Heart left ventricle (tissue), 16 donors: ENCODE data around the gene ZNF77. TPM values are rescaled to one million over a fixed set of nuclear protein-coding genes. Genes with fewer than 3 reads are reported as not detected.
A peak's percentile ranks its signal among the peaks of the same experiment; 100 is the strongest.

ENCODE experiments used
- ATAC-seq, 4 donors: fragments of 200-7000 bp; cut with Tn5 transposase; one replicate each; pipeline ENCODE4 v1.9.1; 2020 to 2022; ENCODE audit warnings: moderate library complexity in 4 of 4, mild to moderate bottlenecking in 3 of 4, moderate number of reproducible peaks in 1 of 4
- DNase-seq, 5 donors: peaks; one replicate each; pipeline ENCODE4 v3.0.0-alpha.2; 2020
- H3K27ac ChIP-seq, 12 donors: fragments of 200-600 bp; sonication (generic) in 4 of 12; one replicate each; pipeline versions ENCODE4 v1.5.0 to v1.8.0; 2016 to 2022; ENCODE audit warnings: mild to moderate bottlenecking in 2 of 12
- H3K27me3 ChIP-seq, 9 donors: fragments of 200-600 bp; sonication (generic) in 2 of 9; one replicate each; pipeline versions ENCODE4 v1.5.1 to v1.8.0; 2016 to 2022; ENCODE audit warnings: mild to moderate bottlenecking in 3 of 9
- H3K36me3 ChIP-seq, 9 donors: fragments of 200-600 bp; sonication (generic) in 2 of 9; one replicate each; pipeline versions ENCODE4 v1.5.0 to v1.8.0; 2018 to 2022; ENCODE audit warnings: mild to moderate bottlenecking in 2 of 9
- H3K4me1 ChIP-seq, 12 donors: fragments of 200-600 bp; sonication (generic) in 4 of 12; one replicate each; pipeline versions ENCODE4 v1.5.0 to v1.8.0; 2016 to 2022; ENCODE audit warnings: mild to moderate bottlenecking in 3 of 12
- H3K4me3 ChIP-seq, 12 donors: fragments of 200-600 bp; sonication (generic) in 4 of 12; one replicate each; pipeline versions ENCODE4 v1.5.0 to v1.8.0; 2017 to 2022; ENCODE audit warnings: mild to moderate bottlenecking in 9 of 12, moderate library complexity in 4 of 12
- H3K9me3 ChIP-seq, 12 donors: fragments of 200-600 bp; sonication (generic) in 4 of 12; one replicate each; pipeline versions ENCODE4 v1.5.0 to v1.8.0; 2016 to 2022; ENCODE audit warnings: mild to moderate bottlenecking in 1 of 12
- POLR2A ChIP-seq, 2 donors: fragments of 450-650 bp; IDR thresholded peaks; one replicate each; pipeline ENCODE4 v1.6.1; 2017; ENCODE audit warnings: antibody characterized with exemption in 2 of 2, mild to moderate bottlenecking in 2 of 2, moderate library complexity in 2 of 2
- WGBS, 4 donors: extraction: QIAGEN DNeasy Blood & Tissue Kit in 2 of 4; methylation state at CpG; one replicate each; pipeline versions ENCODE4 v1.1.5 to v1.1.7; 2013 to 2018; 5-methylcytosine and 5-hydroxymethylcytosine counted together
- intact Hi-C, 10 donors: fragments of 100-400 bp; cut with DNase I; formaldehyde crosslinking; loops; one replicate each; pipeline versions ENCODE4 v1.11.1 to v1.14.2; 2022
- polyA plus RNA-seq, 2 donors: library from polyadenylated mRNA; stranded (reverse); fragments of 200-250 nt; gene quantifications; one replicate each; pipeline ENCODE4 v1.2.3, GENCODE V29; 2013
- total RNA-seq, 9 donors: library from RNA; depleted of rRNA in 2 of 9; stranded (reverse); fragments of >200 nt in 2 of 9; fragmentation: NEBNext Ultra II Directional in 3 of 9; extraction: Animal tissue kit (Norgen Biotek cat#: 25700) in 3 of 9; gene quantifications; one replicate each; pipeline versions ENCODE4 v1.1.0 to v1.2.4, GENCODE V29; 2016 to 2023
- TF ChIP-seq, protein P1 (sequence below), 12 donors: fragments of 200-600 bp; sonication (generic) in 4 of 12; IDR thresholded peaks; one replicate each; pipeline versions ENCODE4 v1.5.0 to v1.8.0; 2018 to 2022; ENCODE audit warnings: antibody characterized with exemption in 12 of 12, mild to moderate bottlenecking in 5 of 12
- donor health status: ischemic (EF 13 %, LVEDD 7.1; RV severe dilation, severe dysfunction).
- donor health status: healthy with polysubstance abuse.
- donor health status: DM: no; HTN: yes; CAD: no.
- donor health status: DM: no; HTN: no; CAD: no.
- donor health status: ischemic (EF 25% LVEDD 6.9; RV normal size, moderate dysfunction).
- donor health status: ischemic (EF 25% LVEDD 5.7; RV mildly dilated, moderate dysfunction).
- donor health status: healthy.
- donor health status: DM: yes; HTN: yes; CAD: no.
- donor health status: ischemic (EF 35%, LVEDD 5.7; RV mildly dilated, moderate dysfunction).
- donor health status: nonischemic (EF 11% LVEDD 7.7; RV severe dilation, severe dysfunction).
- donor health status: DM: yes; HTN: yes; CAD: no.
- donor health status: PGD.
- donor health status: ischemic (EF 29% LVEDD 5.4; RV normal size, mild dysfunction).
- donor health status: nonischemic (EF 23%, LVEDD 6.1; RV moderate dilation, normal function).

Gene ZNF77
- total and polyA plus RNA-seq, 11 donors = 1.7 to 3.2 (median 2.3) TPM

DNA sequence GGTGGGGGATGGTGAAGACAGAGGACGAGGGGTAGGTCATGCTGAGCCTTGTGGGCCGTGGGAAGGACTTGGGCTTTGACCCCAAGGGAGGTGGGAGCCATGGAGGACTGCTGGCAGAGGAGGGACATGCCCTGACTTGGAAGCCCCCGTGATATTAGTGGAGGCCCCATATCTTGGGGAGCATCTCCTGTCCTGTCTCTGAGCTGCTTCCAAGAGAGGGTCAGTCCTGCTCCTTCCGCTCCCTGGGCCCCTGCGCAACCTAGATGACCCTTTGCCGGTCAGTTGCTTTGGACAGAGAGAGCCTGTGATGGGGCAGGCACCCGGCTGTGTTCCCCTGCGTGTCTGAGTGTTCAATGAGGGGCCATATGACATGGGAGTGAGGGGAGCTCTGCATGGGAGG is 37.8 kb upstream of the ZNF77 start:
- intact Hi-C loops = loop anchor here in 4 of 10 donors (5.0 to 10.0 kb wide), 3 partner anchors 45 to 52 kb away; partner anchors contain the start of gene TLE2 (in 2 of the 4)
- H3K27ac ChIP-seq = peak overlapping the region in 11 of 12 donors; percentile 41 to 88 (median 76)
- 19 to 28% (median 25%) methylated on average over 8 of the region's 8 CpGs for WGBS, 4 donors
- peaks cover 0 to 11% (median 0%) of the 10 kb centered on the region in 9 donors for H3K27me3 ChIP-seq
- DNase-seq (no peak), ATAC-seq (peak in 1 of 4 donors; percentile 1)
- no peaks in the 10 kb centered on the region for H3K36me3 ChIP-seq
- peaks cover 3 to 33% (median 26%) of the 10 kb centered on the region in 12 donors for H3K4me1 ChIP-seq
- no peaks in the 10 kb centered on the region for H3K9me3 ChIP-seq
- no peak overlapping the region for H3K4me3 ChIP-seq
- TF ChIP-seq POLR2A (IDR thresholded peaks at IDR 0.05) = no peak
- TF ChIP-seq, protein P1, sequence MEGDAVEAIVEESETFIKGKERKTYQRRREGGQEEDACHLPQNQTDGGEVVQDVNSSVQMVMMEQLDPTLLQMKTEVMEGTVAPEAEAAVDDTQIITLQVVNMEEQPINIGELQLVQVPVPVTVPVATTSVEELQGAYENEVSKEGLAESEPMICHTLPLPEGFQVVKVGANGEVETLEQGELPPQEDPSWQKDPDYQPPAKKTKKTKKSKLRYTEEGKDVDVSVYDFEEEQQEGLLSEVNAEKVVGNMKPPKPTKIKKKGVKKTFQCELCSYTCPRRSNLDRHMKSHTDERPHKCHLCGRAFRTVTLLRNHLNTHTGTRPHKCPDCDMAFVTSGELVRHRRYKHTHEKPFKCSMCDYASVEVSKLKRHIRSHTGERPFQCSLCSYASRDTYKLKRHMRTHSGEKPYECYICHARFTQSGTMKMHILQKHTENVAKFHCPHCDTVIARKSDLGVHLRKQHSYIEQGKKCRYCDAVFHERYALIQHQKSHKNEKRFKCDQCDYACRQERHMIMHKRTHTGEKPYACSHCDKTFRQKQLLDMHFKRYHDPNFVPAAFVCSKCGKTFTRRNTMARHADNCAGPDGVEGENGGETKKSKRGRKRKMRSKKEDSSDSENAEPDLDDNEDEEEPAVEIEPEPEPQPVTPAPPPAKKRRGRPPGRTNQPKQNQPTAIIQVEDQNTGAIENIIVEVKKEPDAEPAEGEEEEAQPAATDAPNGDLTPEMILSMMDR (IDR thresholded peaks at IDR 0.05) = no peak

DNA sequence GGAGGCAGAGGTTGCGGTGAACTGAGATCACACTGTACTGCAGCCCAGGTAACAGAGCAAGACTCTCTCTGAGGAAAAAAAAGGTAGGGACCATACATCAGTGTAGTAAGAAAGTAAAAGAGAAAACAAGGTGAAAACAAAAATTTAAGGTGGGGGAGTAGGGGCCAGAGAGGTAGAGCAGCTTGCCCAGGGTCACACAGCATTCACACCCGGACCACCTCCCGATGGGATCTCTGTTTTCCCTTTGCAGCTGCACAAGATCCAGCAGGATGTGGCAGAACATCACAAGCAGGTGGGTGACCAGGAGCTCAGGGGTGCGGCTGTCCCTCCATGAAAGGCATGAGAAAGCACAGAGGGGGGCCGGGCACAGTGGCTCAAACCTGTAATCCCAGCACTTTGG is 37.1 kb upstream of the ZNF77 start:
- Histone ChIP-seq H3K36me3 (no peaks in the 10 kb centered on the region), H3K4me3 (no peak overlapping the region), H3K9me3 (no peaks in the 10 kb centered on the region), H3K27me3 (peaks cover 0 to 6% (median 0%) of the 10 kb centered on the region in 9 donors), H3K27ac (peak overlapping the region in 2 of 12 donors; percentile 81 to 88), H3K4me1 (peaks cover 3 to 39% (median 26%) of the 10 kb centered on the region in 12 donors)
- DNase-seq (no peak), ATAC-seq (no peak)
- intact Hi-C loops = loop anchor here in 4 of 10 donors (5.0 to 10.0 kb wide), 3 partner anchors 45 to 53 kb away; partner anchors contain the start of gene TLE2 (in 2 of the 4)
- 84 to 92% (median 87%) methylated on average over 5 of the region's 5 CpGs for WGBS, 4 donors
- TF ChIP-seq, protein P1 (IDR thresholded peaks at IDR 0.05) = no peak
- TF ChIP-seq POLR2A (IDR thresholded peaks at IDR 0.05) = no peak

DNA sequence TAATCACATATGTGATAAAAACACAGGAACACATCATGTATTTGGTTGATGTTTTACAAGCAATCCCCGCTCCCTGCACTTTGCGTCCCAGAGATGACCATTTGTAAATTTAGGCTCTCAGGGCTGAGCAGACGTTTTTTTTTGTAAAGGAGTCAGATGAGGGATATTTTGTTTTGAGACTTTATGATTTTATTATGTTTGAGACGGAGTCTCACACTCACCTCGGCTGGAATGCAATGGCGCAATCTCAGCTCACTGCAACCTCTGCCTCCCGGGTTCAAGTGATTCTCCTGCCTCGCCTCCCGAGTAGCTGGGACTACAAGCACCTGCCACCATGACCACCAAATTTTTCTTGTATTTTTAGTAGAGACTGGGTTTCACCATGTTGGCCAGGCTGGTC is 34.0 kb upstream of the ZNF77 start:
- Histone ChIP-seq H3K4me1 (peaks cover 17 to 62% (median 50%) of the 10 kb centered on the region in 12 donors), H3K4me3 (no peak overlapping the region), H3K36me3 (no peaks in the 10 kb centered on the region), H3K27ac (no peak overlapping the region), H3K9me3 (no peaks in the 10 kb centered on the region), H3K27me3 (peaks cover 0 to 2% (median 0%) of the 10 kb centered on the region in 9 donors)
- TF ChIP-seq, protein P1 (IDR thresholded peaks at IDR 0.05) = no peak
- TF ChIP-seq POLR2A (IDR thresholded peaks at IDR 0.05) = no peak
- DNase-seq (no peak), ATAC-seq (no peak)
- WGBS, 4 donors = 82 to 89% (median 88%) methylated on average over 9 of the region's 9 CpGs
- intact Hi-C loops = loop anchor here in 1 of 10 donors (5.0 kb wide), 1 partner anchor 59 kb away; no protein-coding TSS in a partner anchor

DNA sequence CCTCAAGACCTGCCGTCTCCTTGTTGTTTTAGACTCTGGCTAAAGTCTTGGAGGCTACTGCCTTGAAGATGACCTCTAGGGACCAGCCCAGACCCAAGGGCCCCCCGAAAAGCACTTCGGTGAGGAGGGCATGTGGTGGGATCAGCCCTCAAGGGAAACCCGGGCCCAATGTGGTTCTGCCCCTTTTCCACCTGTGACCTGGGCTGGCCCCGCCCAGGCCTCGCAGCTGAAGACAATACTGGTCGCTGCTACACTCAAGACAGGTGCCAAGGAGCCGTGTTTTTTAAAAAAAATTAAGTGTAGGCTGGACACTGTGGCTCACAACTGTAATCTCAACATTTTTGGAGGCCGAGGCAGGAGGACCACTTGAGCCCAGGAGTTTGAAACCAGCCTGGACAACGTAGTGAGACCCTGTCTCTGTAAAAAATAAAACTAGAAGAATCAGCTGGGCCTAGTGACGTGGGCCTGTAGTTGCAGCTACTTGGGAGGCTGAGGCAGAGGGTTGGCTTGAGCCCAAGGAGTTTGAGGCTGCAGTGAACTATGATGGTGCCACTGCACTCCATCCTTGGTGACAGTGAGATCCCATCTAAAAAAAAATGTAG is 33.5 kb upstream of the ZNF77 start:
- no peak for ATAC-seq
- Histone ChIP-seq H3K36me3 (no peaks in the 10 kb centered on the region), H3K27ac (peak overlapping the region in 8 of 12 donors; percentile 6 to 64 (median 52)), H3K4me1 (peaks cover 17 to 62% (median 50%) of the 10 kb centered on the region in 12 donors), H3K27me3 (no peaks in the 10 kb centered on the region), H3K4me3 (no peak overlapping the region), H3K9me3 (no peaks in the 10 kb centered on the region)
- intact Hi-C loops = loop anchor here in 1 of 10 donors (5.0 kb wide), 1 partner anchor 59 kb away; no protein-coding TSS in a partner anchor
- 77 to 79% (median 78%) methylated on average over 8 to 11 of the region's 11 CpGs for WGBS, 4 donors
- TF ChIP-seq POLR2A (IDR thresholded peaks at IDR 0.05) = no peak
- TF ChIP-seq, protein P1 (IDR thresholded peaks at IDR 0.05) = no peak
- no peak for DNase-seq
